ENCODE results near the gene DNAJB9.

DNAJB9 gene

GRCh38 chr7:108557191-108557590, 12.5 kb upstream of the DNAJB9 start:
- TF ChIP-seq EGR1 (IDR thresholded peaks at IDR 0.05) (no peak), TAF1 (IDR thresholded peaks at IDR 0.05; ENCODE audit: low read depth) (no peak), USF1 (IDR thresholded peaks at IDR 0.05) (no peak), REST (IDR thresholded peaks at IDR 0.05; ENCODE audit: low read depth) (no peak), RAD21 (IDR thresholded peaks at IDR 0.05; ENCODE audit: low read depth) (no peak), FOXM1 (IDR thresholded peaks at IDR 0.05; ENCODE audit: borderline replicate concordance, low read depth) (no peak), MAX (IDR thresholded peaks at IDR 0.05) (no peak), ZBTB7A (IDR thresholded peaks at IDR 0.05; ENCODE audit: low read depth) (no peak), EP300 (IDR thresholded peaks at IDR 0.05; ENCODE audit: borderline replicate concordance) (no peak), CREB1 (IDR thresholded peaks at IDR 0.05; ENCODE audit: low read depth) (no peak), CEBPB (IDR thresholded peaks at IDR 0.05) (no peak), YY1 (IDR thresholded peaks at IDR 0.05; ENCODE audit: low read depth) (no peak), TEAD4 (IDR thresholded peaks at IDR 0.05) (no peak), TCF12 (IDR thresholded peaks at IDR 0.05; ENCODE audit: low read depth) (no peak), NFIC (IDR thresholded peaks at IDR 0.05) (no peak)

- TF ChIP-seq CREB1 (IDR thresholded peaks at IDR 0.05; ENCODE audit: low read depth) (no peak), RAD21 (IDR thresholded peaks at IDR 0.05; ENCODE audit: low read depth) (no peak), TEAD4 (IDR thresholded peaks at IDR 0.05) (no peak), EGR1 (IDR thresholded peaks at IDR 0.05) (no peak), REST (IDR thresholded peaks at IDR 0.05; ENCODE audit: low read depth) (no peak), ZBTB7A (IDR thresholded peaks at IDR 0.05; ENCODE audit: low read depth) (no peak), NFIC (IDR thresholded peaks at IDR 0.05) (no peak)
Measured at GRCh38 chr7:108557617-108558016, 12.1 kb upstream of the DNAJB9 start.

GRCh38 chr7:108559253-108559652, 10.4 kb upstream of the DNAJB9 start:
- TF ChIP-seq CREB1 (IDR thresholded peaks at IDR 0.05; ENCODE audit: low read depth) (no peak), EGR1 (IDR thresholded peaks at IDR 0.05) (no peak), RAD21 (IDR thresholded peaks at IDR 0.05; ENCODE audit: low read depth) (no peak), YY1 (IDR thresholded peaks at IDR 0.05; ENCODE audit: low read depth) (no peak), NFIC (IDR thresholded peaks at IDR 0.05) (no peak), USF1 (IDR thresholded peaks at IDR 0.05) (no peak), TCF12 (IDR thresholded peaks at IDR 0.05; ENCODE audit: low read depth) (no peak), CEBPB (IDR thresholded peaks at IDR 0.05) (no peak), EP300 (IDR thresholded peaks at IDR 0.05; ENCODE audit: borderline replicate concordance) (no peak), TEAD4 (IDR thresholded peaks at IDR 0.05) (no peak), ZBTB7A (IDR thresholded peaks at IDR 0.05; ENCODE audit: low read depth) (no peak), TAF1 (IDR thresholded peaks at IDR 0.05; ENCODE audit: low read depth) (no peak), REST (IDR thresholded peaks at IDR 0.05; ENCODE audit: low read depth) (no peak), FOXM1 (IDR thresholded peaks at IDR 0.05; ENCODE audit: borderline replicate concordance, low read depth) (no peak), MAX (IDR thresholded peaks at IDR 0.05) (no peak)

GRCh38 chr7:108561047-108561619, 8.5 kb upstream of the DNAJB9 start:
- no peak for TF ChIP-seq NFIC (IDR thresholded peaks at IDR 0.05)
- TF ChIP-seq CEBPB (IDR thresholded peaks at IDR 0.05), result no peak
- TF ChIP-seq YY1 (IDR thresholded peaks at IDR 0.05; ENCODE audit: low read depth), result no peak
- no peak for TF ChIP-seq RAD21 (IDR thresholded peaks at IDR 0.05; ENCODE audit: low read depth)
- TF ChIP-seq ZBTB7A (IDR thresholded peaks at IDR 0.05; ENCODE audit: low read depth), result no peak
- TF ChIP-seq TEAD4 (IDR thresholded peaks at IDR 0.05), result no peak
